Stimulated activated CD8-positive, alpha-beta memory T cell treated with anti-CD3 and anti-CD28 coated beads, Interleukin-4, amount 100 ng/mL, for 24 hours (primary cell): ENCODE results near the gene EHD4.

Experiments used
- DNase-seq: peaks from one replicate; pipeline ENCODE4 v3.0.0-alpha.2; 2020; ENCODE audit warnings: low read depth

EHD4 gene

DNA sequence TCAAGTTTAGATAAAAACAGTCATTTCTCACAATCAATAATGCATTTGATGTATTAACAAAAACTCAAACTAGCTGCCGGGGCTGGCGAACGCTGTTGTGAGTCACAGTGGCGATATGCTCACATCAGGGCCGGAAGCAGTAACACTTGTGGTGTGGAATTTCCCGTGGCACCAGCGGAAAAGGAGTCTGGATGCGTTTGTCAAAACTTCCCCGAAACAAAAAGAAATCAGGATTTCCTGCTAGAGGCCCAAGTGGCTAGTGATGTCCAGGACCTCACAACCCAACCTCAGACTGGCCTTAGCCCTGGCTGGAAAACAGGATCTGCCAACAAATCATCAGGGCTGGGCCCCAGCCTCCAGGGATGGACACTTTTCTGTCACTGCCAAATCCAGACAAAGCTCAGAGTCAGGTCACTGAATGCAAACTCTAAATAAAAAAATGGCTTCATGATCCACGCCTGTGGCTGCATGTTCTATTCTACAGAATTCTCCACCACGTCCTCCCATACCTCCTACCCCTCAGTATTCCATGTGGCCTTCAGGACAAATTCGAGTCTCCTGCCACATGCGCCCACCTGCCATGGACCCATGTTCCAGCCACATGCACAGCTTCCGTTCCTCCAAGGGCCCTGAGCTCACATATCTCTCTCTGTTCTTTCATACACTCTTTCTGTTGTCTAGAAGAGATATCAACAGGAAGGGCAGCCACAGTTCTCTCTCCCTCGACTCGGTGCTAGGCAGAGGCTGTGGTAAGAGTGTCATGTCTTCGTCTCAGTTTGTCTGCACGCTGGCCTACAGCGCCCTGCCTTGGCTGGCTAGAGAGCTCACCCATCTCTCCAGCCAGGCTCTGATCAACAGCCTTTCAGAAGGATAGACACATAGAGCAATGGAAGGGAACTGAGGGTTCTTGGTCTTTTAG, 35.4 kb downstream of the EHD4 start:
- peak; percentile 59 for DNase-seq

DNA sequence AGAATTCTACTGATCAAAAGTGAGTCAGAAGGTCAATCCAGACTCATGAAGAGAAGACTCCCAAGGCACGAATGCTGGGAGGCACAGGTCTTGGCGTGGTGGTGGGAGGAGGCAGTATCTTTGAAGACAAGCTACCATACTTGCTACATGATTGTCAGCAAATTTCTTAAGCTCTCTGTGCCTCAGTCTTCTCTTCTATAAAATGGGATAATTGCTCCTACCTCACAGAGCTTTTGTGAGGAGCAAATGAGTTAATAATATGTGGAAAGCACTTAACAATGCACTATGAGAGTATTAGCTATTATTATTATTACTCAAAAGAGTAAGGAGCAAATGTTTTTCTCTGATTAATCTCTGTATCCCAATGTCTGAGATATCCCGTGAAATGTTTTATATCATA, 36.2 kb downstream of the EHD4 start:
- no peak for DNase-seq

DNA sequence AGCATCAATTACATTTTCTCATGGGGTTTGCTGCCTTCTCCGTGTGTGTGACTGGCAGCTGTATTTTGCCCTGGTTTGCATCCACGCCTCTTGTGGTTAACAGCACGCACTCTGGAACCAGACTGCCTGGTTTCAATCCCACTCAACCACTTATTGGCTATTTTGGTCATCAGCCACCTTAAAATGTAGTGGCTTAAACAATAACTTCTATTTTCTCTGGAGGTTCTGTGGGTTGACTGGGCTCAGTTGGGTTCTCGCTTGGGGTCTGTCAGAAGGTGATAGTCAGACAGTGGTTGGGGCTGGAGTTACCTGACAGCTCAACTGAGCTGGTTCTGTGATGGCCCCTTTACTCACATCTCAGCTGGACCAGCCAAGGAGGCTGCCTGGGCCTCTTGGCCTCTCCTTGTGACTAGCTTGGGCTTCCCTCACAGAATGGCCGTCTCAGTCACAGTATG, 36.8 kb downstream of the EHD4 start:
- no peak for DNase-seq

DNA sequence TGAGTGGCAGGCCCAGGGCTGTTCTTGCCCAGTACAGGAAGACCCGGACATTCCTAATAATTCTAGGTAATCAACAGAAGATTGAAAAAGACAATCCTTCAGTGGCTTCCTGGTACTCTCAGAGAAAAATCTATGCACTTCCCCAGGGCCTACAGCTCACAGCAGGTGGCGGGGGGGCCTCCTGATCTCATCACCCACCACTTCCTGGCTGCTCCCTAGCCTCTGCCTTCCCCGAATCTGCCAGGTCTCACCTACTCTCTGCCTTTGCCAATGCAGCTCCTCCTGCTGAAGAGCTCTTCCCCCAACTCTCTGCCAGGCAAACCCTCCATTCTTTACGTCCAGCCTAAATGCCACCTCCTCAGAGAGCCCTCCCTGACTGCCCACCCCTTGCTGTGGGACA, 37.5 kb downstream of the EHD4 start:
- DNase-seq, result peak; percentile 52

GRCh38 chr15:41933771-41934170, 38.6 kb downstream of the EHD4 start:
- DNase-seq, result no peak

DNA sequence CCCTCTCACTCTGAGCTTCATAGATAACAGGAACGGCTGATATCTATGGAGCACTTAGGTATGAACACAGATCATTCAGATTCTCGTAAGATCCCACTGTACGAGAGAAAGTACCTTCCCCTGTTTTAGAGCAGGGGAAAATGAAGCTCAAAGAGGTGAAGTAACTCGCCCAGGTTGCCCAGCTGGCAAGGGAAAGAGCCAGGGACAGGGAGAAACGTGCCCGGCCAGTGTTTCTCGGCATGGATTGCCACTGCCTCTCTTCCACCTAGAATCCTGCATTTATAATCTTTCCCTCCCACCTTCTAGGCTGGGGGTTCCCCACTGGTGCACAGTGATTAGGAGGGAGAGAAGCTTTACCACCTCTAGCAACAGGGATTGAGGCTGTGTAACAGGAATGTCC, 39.0 kb downstream of the EHD4 start:
- DNase-seq, result no peak

- DNase-seq, result no peak
Measured at GRCh38 chr15:41932511-41933289, 39.7 kb downstream of the EHD4 start.

- DNase-seq, result no peak
Measured at GRCh38 chr15:41932101-41932500, 40.3 kb downstream of the EHD4 start.

DNA sequence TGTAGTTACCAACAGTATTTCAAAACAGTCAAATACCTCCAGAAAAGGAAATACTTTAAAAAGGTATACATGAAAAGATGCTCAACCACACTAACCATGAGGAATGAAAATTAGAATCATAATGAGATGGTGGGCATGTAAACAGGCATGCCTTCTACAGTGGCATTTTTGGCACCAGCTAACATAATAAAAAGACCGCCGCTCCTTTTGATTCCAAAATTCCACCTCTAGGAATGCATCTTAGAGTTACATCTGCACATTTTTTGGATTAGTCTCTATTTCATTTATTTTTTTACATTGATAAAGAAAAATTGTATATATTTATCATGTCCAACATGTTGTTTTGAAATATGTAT, 41.5 kb downstream of the EHD4 start:
- DNase-seq, result no peak

- DNase-seq, result no peak
Measured at GRCh38 chr15:41930221-41930866, 42.0 kb downstream of the EHD4 start.

DNA sequence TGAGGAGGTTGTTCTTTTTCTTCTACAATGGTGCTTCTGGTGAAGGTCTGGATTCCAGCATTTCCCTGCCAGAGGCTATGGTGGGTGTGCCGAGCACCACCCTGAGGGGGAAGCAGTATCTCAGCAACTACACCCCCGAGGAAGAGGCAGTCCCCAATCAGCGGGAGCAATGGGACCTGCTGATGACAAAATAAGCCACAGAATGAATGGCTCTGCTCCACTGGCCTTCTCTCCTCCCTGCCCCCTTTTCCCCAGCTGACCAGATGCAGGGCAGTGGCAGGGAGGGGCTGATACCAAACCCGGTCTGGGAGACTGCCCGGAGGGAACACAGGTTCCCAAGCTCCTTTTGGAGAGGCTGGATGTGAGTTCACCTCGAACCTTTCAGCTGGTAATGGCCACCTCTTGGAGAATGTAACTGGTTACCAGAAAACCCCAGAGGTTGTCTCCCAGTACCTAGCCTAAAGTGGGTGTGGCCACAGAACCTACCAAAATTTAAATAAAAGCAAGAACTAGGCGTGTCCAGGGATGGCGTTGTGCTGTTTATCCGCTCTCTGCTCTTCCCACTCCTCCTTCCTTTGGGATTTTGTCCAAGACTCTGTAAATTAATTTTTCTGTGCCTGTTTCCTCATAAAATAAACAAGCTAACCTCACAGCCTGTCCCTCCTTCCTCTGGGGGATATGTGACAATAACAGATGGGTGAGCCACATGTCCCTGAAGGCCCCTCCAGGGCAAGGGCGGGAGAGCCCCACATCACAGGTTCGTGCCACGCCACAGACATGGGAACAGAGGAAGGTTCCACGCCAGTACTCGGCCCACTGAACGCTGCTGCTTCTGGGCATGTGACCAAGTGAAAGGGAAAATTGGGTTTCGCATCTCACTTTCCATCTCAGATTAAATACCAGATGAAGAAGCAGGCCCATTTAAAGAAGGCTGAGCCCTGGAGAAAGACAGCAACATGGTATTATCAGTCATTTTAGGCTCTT, 43.4 kb downstream of the EHD4 start:
- no peak for DNase-seq

GRCh38 chr15:41928100-41928499, 44.3 kb downstream of the EHD4 start:
- no peak for DNase-seq

DNA sequence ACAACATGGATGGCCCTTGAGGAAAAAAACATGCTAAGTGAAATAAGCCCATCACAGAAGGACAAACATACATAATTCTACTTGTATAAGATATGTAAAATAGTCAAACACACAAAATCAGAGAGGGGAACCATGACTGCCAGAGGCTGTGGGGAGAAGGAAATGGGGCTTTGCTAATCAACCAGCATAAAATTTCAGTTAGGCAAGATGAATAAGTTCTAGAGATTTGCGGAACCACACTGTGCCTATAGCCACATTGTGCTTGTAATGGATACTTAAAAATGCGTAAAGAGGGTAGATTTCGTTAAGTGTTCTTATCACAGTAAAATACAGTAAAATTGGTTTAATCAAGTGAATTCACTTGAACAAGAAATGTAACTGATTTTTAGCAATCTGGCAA, 44.8 kb downstream of the EHD4 start:
- no peak for DNase-seq

- no peak for DNase-seq
Measured at GRCh38 chr15:41926185-41927056, 45.9 kb downstream of the EHD4 start.

DNA sequence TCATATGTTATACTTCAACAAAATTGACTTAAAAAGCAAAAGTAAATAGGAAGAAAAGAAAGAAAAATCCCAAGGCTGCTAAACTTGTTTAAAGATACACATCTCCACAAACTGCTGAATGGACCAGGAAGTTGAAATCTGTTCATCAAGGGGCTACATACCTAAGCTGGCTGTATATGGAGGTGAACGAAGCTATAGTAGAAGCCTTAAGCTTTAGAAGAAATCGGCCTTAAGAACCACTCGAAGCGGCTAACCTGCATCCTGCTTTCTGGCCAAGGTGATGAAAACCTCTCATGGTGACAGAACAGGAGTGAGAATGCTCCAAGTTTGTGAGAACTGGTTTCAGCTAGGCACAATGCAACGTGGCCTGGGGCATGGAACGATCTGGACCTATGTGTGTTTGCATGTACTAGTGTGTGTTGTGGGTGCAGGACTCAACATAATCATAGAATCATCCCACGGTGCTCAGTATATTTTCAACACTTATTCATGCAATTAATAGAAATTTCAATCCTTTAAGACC, 47.2 kb downstream of the EHD4 start:
- DNase-seq, result no peak

- no peak for DNase-seq
Measured at GRCh38 chr15:41923401-41923997, 48.9 kb downstream of the EHD4 start.

DNA sequence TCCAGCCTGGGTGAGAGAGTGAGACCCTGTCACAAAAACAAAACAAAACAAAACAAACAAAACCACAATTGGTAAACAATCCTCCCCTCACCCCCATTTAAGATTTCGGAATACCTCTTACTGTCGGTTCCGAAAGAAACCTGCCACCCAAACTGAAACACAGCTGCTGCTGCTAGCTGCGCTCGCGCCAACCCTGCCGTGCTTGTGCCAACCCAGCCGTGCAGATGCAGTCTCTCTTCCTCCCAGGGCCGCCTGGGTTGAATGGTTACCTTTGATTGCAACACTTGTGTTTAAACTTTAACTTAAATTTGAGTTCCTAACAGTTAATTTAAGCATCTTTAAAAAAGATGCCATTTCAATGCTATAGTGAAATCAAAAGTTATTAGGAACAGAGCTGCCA, 50.0 kb downstream of the EHD4 start:
- DNase-seq, result no peak

DNA sequence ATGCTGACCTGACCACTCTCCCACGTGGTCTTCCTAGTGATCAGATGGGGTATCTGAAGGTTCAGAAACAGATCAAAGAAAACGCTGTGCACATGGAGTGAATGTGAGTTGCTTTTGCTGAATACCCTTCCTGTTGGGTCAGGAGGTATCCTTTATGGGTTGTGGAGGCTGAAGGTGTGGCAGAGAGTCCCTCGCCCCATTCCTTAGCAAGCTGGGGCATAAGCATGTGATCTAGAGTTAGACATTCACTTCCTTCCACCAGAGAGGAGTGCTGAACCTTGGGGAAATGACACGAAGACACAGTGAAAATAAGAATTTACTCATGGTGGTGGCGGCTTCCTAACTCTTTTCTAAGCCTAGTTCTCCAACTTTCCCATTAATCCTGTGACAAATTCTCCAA, 50.7 kb downstream of the EHD4 start:
- DNase-seq, result no peak

DNA sequence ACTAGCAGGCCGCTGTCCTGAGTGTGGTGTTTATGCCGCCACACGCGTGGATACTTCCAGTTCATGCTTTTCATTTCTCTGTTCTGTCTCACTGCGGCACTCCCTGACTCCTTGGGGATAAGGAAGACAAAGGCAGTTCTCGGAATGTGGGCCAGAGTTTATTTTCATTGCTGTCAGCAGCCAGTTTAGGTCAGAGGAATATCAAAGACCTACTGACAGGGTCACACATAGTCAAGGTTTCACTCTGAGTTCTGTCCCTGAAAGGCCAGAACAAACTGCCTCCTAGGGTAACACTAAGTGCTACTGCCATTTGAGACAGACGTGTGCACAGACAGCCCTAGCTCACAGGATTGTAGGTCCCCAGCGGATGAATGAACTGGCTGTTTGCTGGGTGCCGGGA, 51.2 kb downstream of the EHD4 start:
- no peak for DNase-seq
